GM21717 (cell line): ENCODE results near the gene EEF2K.

ENCODE experiments used
- ATAC-seq: cut with Tn5 transposase; IDR thresholded peaks from one replicate; pipeline ENCODE4 v1.9.1; 2021; ENCODE audit warnings: mild to moderate bottlenecking, moderate library complexity; ENCODE audit not compliant: unreplicated experiment

EEF2K gene

DNA sequence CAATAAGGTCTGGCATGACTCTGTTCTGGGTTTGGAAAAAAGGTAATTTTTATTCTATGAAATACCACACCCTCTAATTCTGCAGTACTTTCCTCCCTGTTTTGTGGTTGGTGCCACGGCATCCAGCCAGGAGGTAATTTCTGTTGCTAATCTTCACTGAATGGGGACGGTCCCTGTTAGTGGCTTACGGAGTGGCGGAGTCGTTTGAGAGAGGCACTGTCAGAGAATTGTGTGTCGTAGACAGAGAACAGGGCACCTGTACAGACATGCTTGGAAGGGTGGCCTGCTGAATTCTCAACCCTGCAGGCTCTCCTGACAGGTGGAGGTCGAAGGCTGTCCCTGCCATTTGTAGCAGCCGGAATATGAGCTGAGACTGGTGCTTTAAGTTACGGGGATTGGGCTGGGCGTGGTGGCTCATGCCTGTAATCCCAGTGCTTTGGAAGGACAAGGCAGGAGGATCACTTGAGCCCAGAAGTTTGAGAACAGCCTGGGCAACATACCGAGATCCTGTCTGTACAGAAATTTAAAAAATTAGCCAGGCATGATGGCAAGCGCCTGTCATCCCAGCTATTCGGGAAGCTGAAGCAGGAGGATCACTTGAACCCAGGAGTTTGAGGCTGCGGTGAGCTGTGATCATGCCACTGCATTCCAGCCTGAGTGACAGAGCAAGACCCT is 33.2 kb downstream of the EEF2K start:
- no peak for ATAC-seq

DNA sequence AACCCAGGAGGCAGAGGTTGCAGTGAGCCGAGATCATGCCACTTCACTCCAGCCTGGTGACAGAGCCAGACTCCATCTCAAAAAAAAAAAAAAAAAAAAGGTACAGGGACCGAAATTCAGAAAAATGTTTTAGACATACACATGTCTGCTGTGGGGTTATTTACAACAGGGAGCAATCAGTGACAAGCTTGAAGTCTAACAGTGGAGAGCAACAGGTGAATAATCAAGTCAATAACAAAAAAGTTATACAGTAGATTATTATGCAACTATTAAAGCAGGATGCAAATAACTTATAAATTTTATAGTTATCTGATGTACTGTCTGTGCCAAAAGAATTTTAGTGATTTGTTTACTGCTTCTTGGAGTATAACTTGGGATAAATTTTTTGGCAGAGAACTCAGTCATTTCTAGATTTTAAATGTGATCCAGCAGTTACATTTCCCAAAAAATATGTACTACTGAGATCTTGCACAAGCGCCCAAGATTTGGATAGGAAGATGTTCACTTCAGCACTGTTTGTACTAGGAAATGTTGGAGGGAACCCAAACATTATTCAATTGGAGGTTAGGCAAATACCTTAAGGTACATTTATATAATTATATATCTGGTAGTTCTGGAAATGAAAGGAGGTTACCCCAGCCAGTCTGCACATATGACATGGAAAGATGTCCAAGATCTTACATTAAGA is 34.1 kb downstream of the EEF2K start:
- no peak for ATAC-seq

DNA sequence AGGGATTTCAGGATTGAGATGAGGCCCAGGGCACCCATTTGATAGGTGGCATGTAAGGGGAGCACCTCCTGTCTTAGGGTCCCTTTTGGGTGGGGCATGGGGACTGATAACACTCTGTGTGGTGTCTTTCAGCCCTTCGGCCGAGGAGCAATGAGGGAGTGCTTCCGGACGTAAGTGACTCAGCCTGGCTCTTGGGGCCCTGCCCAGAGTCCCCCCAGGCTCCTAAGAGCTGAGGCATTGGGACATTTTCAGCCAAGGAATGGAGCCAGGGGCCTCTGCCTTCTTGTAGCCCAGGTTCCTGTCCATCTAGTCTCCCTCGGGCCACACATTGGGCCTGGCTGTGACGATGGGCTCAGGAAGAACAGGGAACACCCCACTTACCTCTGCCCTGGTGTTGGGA is 44.4 kb downstream of the EEF2K start:
- no peak for ATAC-seq

- ATAC-seq, result no peak
Observed at GRCh38 chr16:22252317-22252716, 46.2 kb downstream of the EEF2K start.

- ATAC-seq, result no peak
Observed at GRCh38 chr16:22253272-22253671, 47.2 kb downstream of the EEF2K start.

- no peak for ATAC-seq
Observed at GRCh38 chr16:22255335-22255734, 49.3 kb downstream of the EEF2K start.

GRCh38 chr16:22257440-22257839 is 51.4 kb downstream of the EEF2K start:
- ATAC-seq, result no peak

DNA sequence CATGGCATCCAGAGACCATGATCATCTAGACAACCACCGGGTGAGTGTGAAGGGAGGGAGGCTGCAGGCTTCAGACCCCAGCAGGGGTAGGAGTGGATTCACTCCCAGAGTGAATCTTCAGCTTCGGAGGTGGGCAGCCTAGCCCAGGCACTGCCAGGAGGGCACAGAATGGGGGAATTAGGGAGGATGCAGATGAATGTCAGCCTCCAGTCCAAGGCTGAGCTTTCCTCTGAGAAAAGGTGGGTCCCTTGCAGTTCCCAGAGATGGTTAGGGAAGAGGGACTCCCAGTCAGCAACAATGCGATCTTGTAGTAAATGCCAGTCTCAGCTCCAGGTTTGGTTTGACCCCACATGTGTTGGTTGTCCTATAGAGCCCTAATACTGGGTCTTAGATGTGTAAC is 54.4 kb downstream of the EEF2K start:
- no peak for ATAC-seq

DNA sequence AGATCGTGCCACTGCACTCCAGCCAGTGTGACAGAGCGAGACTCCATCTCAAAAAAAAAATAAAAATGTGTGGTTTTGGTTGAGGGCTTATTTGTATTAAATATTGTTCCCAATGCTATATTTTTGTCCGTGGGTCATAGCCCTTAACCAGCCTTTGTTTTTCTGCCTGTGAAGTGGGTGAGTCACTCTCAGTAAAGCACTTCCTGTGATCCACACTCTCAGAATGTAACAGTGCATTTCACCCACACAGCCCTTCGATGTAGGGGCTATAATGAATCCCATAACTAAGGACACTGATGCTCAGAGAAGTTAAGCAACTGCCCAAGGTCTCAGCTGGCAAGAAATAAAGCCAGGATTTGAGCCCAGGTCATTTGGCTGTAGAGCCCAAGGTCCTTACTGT is 56.4 kb downstream of the EEF2K start:
- ATAC-seq, result no peak

- no peak for ATAC-seq
Observed at GRCh38 chr16:22264786-22265185, 58.7 kb downstream of the EEF2K start.

GRCh38 chr16:22265351-22265750 is 59.3 kb downstream of the EEF2K start:
- no peak for ATAC-seq

DNA sequence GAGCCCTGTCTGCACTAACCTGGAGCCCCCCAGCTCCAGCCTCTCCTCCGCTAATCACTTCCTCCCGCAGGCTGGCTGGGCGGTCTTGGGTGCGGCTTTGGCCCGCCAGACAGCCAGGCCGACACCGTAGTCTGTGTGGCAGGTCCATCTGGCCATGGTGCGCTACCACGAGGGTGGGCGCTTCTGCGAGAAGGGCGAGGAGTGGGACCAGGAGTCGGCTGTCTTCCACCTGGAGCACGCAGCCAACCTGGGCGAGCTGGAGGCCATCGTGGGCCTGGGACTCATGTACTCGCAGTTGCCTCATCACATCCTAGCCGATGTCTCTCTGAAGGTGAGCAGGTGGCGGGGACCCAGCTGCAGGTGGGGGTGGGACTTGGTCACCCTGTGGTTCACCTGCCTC is 60.5 kb downstream of the EEF2K start:
- no peak for ATAC-seq

GRCh38 chr16:22267764-22268163 is 61.7 kb downstream of the EEF2K start:
- no peak for ATAC-seq

DNA sequence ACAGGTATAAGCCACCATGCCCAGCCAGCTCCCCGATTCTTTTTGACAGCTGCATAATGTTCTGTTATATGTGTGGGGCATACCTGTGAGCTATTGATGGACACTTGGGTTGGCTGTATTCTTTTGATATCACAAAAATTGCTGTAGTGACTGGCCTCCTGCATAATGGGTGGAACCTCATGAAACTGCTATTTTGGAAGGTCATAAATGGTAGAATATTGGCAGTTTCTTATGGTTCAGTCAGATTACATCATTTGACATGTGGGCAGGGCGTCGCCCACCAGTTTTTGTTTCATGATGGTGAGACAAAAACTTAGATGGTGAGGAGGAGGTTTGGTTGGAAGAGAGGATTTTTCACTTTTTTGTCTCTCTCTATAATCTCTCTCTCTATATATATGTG is 64.4 kb downstream of the EEF2K start:
- ATAC-seq, result no peak

- ATAC-seq, result no peak
Observed at GRCh38 chr16:22272870-22273650, 67.0 kb downstream of the EEF2K start.

DNA sequence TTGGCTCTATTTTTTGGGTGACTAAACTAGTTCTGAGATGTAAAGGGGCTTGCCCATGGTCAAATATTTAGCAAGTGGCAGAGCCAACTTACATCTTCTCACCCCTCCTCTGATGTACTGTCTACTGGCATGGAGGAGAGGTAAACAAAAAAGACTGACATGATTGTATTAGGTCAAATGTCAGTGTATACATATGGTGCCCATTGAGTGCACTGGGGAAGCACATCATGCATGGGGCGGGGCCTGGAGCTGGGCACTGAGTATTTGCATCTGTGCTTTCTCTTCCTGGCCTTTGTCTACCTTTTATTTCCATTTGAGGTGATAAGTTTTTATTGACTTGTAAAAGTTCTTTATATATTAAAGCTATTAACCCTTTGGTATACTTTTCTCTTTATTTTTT is 68.8 kb downstream of the EEF2K start:
- ATAC-seq, result no peak

GRCh38 chr16:22278441-22279230 is 72.6 kb downstream of the EEF2K start:
- no peak for ATAC-seq

GRCh38 chr16:22282254-22282892 is 76.3 kb downstream of the EEF2K start:
- no peak for ATAC-seq

GRCh38 chr16:22284637-22285036 is 78.6 kb downstream of the EEF2K start:
- ATAC-seq, result no peak

GRCh38 chr16:22285080-22285479 is 79.0 kb downstream of the EEF2K start:
- ATAC-seq, result no peak

DNA sequence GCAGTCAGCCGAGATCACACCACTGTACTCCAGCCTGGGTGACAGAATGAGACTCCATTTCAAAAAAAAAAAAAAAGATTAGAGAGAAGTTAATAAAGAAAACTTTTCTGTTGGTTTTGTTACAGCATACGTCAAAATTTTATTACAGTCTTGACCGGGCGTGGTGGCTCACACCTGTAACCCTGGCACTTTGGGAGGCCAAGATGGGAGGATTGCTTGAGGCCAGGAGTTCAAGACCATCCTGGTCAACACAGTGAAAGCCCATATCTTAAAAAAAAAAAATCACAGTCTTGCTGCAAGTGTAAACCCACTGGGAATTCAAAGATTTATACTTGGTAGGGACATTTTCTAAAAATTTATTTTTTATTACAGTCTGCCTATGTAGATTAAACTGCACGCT is 84.9 kb downstream of the EEF2K start:
- ATAC-seq, result no peak
